ENCODE data around the gene RUNX2.
"Not testable (repeated sequence)": the region's sequence is repeated elsewhere in the genome, so short reads cannot be mapped to it uniquely, and the experiment has no call there.

Gene RUNX2

GRCh38 chr6:45327956-45328522 is at the start of gene RUNX2:
Gene RUNX2 (plus strand): TSS chr6:45328330. CDS start chr6:45328727, 397 bp downstream.
- intact Hi-C loops (cut with DNase I), result no loop called here
- no peak for DNase-seq

- intact Hi-C loops (cut with DNase I), result no loop called here
- no peak for DNase-seq
Observed at GRCh38 chr6:45278367-45278766, 49.8 kb upstream of the RUNX2 start.

DNA sequence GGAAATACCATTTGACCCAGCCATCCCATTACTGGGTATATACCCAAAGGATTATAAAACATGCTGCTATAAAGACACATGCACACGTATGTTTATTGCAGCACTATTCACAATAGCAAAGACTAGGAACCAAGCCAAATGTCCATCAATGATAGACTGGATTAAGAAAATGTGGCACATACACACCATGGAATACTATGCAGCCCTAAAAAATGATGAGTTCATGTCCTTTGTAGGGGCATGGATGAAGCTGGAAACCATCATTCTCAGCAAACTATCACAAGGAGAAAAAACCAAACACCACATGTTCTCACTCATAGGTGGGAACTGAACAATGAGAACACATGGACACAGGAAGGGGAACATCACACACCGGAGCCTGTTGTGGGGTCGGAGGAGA is 41.4 kb upstream of the RUNX2 start:
- intact Hi-C loops (cut with DNase I); DNase-seq: not testable (repeated sequence)

DNA sequence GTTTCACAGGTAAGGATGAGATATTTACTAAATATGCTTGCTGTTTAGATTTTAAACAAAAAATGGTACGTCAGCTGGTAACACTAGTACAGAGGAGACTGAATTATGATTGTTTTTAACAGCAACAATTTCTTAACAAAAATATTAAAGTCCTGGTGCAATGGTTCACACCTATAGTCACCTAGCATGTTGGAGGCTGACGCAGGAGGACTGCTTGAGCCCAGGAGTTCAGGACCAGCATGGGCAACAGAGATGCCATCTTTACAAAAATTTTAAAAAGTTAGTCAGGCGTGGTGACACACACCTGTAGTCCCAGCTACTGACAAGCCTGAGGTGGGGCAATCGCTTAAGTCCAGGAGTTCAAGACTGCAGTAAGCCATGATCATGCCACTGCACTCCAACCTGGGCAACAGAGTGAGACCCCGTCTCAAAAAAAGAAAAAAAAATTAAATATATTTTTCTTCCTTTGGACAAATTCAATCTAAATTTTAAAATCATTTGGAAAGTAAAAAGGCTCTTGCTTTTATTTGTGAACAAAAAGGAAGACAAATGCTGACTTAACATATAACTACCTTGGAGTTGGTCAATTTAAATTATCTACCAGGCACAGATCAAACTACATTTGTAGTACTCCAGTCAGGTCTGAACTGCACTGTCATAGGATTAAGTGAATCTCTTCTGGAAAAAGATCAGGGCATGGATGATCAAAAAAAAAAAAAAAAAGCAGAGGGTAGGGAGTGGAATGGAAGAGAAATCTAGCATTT is 38.2 kb upstream of the RUNX2 start:
- intact Hi-C loops (cut with DNase I), result no loop called here
- no peak for DNase-seq

DNA sequence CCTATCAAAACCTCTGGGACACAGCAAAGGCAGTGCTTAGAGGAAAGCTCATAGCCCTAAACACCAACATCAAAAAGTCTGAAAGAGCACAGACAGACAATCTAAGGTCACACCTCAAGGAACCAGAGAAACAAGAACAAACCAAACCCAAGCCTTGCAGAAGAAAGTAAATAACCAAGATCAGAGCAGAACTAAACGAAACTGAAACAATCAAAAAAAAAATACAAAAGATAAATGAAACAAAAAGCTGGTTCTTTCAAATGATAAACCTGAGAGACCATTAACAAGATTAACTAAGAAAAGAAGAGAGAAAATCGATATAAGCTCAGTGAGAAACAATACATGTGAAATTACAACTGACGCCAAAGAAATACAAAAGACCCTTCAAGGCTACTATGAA is 34.8 kb upstream of the RUNX2 start:
- no peak for DNase-seq
- intact Hi-C loops (cut with DNase I), result no loop called here

DNA sequence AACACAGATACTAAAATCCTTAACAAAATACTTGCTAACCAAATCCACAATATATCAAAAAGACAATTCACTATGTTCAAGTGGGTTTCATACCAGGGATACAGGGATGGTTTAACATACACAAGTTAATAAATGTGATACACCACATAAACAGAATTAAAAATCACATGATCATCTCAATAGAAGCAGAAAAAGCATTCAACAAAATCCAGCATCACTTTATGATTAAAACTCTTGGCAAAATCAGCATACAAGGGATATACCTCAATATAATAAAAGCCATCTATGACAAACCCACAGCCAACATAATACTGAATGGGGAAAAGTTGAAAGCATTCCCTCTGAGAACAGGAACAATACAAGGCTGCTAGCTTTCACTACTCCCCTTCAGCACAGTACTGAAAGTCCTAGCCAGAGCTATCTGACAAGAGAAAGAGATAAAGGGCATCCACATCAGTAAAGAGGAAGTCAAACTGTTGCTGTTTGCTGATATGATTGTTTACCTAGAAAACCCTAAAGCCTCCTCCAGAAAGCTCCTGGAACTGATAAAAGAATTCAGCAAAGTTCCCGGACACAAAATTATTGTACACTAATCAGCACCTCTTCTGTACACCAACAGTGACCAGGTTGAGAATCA is 33.9 kb upstream of the RUNX2 start:
- intact Hi-C loops (cut with DNase I); DNase-seq: not testable (repeated sequence)

GRCh38 chr6:45297320-45297719 is 30.8 kb upstream of the RUNX2 start:
- intact Hi-C loops (cut with DNase I), result no loop called here
- no peak for DNase-seq

DNA sequence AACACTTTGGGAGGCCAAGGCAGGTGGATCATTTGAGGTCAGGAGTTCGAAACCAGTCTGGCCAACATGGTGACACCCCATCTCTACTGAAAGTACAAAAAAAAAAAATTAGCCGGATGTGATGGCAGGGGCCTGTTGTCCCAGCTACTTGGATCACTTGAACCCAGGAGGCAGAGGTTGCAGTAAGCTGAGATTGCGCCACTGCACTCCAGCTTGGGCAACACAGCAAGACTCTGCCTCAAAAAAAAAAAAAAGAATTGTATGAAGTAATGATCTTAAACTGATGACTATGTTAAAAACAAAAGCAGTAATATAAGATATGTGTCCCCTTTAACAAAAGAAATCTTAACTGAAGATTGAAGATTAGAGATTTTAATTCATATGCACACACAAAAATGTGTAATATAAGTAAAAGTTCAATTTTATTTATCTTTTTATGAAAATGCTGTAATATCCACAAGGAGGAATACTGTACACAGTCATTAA is 29.0 kb upstream of the RUNX2 start:
- no peak for DNase-seq
- intact Hi-C loops (cut with DNase I), result no loop called here

DNA sequence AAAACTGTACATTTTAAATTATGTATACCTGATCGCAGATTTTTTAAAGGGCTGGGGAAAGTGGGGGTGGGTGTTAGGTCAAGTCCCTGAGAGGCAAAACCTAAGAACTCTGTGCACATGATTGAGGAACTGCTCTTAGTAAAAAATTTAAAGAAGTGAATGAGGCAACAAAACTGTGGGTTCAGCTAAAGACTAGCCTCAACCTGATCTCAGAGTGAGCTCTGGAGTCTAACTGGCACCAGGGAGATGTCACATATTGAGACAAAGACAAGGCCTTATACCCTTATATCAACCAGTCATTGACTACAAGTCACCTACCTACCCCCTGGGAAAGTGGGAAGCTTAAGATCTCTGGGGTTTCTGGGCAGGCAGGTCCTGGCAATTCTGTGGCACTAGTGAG is 27.4 kb upstream of the RUNX2 start:
- intact Hi-C loops (cut with DNase I), result no loop called here
- DNase-seq, result no peak

DNA sequence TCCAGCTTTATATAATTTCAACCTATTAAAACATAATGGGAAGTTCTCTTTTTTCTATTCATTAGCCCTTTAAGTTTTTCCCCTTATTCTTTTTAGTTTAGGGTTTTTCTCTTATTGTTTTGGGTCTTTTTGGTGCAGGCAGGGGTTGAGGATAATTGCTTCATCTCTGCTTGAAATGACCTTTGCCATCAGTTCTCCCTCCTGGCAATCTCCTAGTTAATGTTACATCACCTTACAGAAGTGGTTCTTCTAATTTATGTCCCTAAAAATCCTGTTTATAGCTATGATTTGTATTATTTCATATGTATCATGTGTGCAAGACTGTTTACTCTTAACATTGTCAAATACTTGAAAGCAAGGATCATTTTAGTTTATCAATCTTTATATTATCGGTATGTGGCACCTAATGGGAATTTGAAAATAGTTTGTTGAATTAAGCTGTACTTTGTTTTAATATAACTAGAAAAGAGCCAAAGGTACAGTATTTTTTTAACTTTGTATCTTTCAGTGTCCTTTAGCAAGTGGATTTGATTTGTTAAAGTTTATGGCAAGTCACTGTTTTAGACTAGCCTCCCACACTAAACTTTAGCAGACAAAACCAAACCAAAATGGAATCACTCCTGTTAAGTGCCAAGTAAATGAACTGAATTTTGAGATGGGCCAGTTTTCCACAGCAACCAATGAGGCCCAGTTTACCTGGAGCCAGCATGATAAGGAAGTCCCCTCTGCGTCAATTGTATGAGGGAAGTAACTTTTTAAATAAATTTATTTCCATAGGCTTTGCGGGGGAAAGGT is 26.6 kb upstream of the RUNX2 start:
- intact Hi-C loops (cut with DNase I), result no loop called here
- DNase-seq, result no peak

GRCh38 chr6:45302832-45303231 is 25.3 kb upstream of the RUNX2 start:
- intact Hi-C loops (cut with DNase I), result no loop called here
- no peak for DNase-seq

DNA sequence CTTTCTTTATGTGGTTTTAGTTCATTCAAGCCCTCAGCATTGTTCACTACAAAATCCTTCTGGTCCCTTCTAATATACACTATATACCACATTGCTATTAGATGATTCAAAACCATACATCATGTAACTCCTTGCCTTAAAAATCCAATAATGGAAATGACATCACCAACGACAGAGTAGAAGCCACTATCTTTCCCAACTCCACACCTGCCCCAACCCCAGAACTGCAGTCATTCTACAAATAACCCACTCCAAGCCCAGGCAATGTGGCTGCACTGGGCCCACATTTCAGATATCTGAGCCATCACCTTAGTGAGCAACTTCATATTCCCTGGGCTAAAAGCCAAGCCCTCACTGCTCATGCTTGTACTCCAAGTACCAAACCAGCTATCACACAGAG is 22.6 kb upstream of the RUNX2 start:
- intact Hi-C loops (cut with DNase I), result no loop called here
- DNase-seq, result no peak

GRCh38 chr6:45310118-45310788 is 17.9 kb upstream of the RUNX2 start:
- no peak for DNase-seq
- intact Hi-C loops (cut with DNase I), result no loop called here

- intact Hi-C loops (cut with DNase I), result no loop called here
- no peak for DNase-seq
Observed at GRCh38 chr6:45314146-45314545, 14.0 kb upstream of the RUNX2 start.

DNA sequence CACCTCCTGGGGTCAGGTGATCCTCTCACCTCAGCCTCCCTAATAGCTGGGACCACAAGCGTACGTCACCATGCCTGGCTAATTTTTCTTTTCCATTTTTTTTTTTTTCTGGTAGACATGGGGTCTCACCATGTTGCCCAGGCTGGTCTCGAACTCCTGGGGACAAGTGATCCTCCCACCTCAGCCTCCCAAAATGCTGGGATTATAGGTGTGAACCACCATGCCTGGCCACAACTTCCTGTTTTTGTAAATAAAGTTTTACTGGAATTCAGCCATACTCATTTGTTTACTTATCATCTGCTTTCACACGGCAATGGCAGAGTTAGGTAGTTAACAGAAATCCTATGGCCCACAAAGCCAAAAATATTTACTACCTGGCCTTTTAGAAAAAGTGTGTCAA is 7.8 kb upstream of the RUNX2 start:
- intact Hi-C loops (cut with DNase I), result no loop called here
- DNase-seq, result no peak

- intact Hi-C loops (cut with DNase I), result no loop called here
- DNase-seq, result no peak
Observed at GRCh38 chr6:45323656-45324224, 4.4 kb upstream of the RUNX2 start.

GRCh38 chr6:45326698-45327417 is 1.3 kb upstream of the RUNX2 start:
- intact Hi-C loops (cut with DNase I), result no loop called here
- no peak for DNase-seq

DNA sequence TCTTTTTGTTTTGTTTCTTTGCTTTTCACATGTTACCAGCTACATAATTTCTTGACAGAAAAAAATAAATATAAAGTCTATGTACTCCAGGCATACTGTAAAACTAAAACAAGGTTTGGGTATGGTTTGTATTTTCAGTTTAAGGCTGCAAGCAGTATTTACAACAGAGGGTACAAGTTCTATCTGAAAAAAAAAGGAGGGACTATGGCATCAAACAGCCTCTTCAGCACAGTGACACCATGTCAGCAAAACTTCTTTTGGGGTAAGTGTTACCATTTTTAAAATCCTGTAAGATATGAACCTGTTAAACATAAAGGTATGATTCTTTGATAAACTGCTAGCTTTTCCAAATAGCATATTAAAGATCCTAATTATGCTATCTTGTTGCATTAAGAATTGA is 393 bp downstream of the RUNX2 start:
- intact Hi-C loops (cut with DNase I), result no loop called here

GRCh38 chr6:45344900-45345299 is 16.8 kb downstream of the RUNX2 start:
- intact Hi-C loops (cut with DNase I), result no loop called here
- no peak for DNase-seq

More for the DNA sequence above, 393 bp downstream of the RUNX2 start:
- no peak for DNase-seq

All from posterior cingulate gyrus (tissue), 11 donors.